ENCODE data around the gene TENT5A. TPM values are rescaled to one million over a fixed set of nuclear protein-coding genes. Genes with fewer than 3 reads are reported as not detected.

The TENT5A gene
- total RNA-seq, 4 donors from 2014 or later, result 5.6 to 42.1 (median 34.2) TPM

DNA sequence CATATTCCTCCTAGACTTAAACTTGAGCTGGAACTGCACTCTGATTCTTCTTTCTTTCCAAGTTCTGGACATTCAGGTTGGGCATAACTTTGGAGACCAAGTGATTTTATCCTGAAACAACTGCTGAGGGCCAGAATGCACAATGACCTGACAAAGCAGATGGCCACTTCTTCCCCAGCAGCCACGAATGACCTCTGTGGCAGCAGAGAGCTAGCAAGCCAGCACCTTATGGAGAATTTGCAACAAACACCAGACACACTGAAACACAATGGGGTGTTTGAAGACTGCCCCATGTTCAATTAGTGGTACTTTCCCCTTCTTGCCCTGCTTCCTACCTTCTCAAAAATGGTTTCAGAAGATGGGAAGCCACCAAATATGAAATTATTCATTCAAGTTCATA is 4.2 kb upstream of the TENT5A start:
- Histone ChIP-seq H3K36me3 (no peaks in the 10 kb centered on the region), H3K27ac (no peak overlapping the region), H3K4me1 (peaks cover 0 to 15% (median 7%) of the 10 kb centered on the region in 4 donors), H3K27me3 (no peaks in the 10 kb centered on the region), H3K4me3 (no peak overlapping the region), H3K9me3 (no peaks in the 10 kb centered on the region)
- DNase-seq, result no peak
- TF ChIP-seq POLR2A (IDR thresholded peaks at IDR 0.05), result no peak
- 62% methylated on average over 1 of the region's 1 CpG; no CpG with 5 or more reads in 1 of the 2 donors for WGBS, 2 donors (ENCODE audit: low coverage in 1 of 2)
- in situ Hi-C loops (cut with MboI; ENCODE audit: low pct_ligation_motif_present in 1 of 4, low pct_unique_long_range_greater_than_20kb in 1 of 4, low sequenced_read_pairs in 3 of 4), result loop anchor here in 1 of 4 donors (25.0 kb wide), 2 partner anchors 1144 to 1619 kb away; no protein-coding TSS in a partner anchor
- intact Hi-C loops (cut with DNase I; ENCODE audit: low total_unique reads), result loop anchor here (10.0 kb wide), 2 partner anchors 1622 to 1652 kb away; partner anchors contain the start of gene BCKDHB

DNA sequence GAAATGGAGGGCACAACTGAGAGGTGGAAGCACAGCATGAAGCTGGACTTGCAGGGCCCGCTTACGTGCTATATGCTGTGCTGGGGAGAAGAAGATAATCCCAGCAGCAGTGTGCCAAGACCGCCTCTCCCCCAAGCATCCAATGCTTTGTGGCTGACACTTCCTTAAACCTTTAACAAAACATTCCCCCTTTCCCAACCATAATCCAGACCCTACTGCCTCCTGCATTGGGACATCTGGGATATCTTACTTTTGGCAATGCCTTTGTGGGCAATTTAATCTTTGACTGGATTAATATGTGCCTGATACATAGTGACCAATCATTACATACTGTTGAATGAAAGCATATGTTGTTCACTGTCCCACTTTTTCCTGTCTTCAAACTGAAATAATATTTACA is 3.1 kb upstream of the TENT5A start:
- no peaks in the 10 kb centered on the region for H3K36me3 ChIP-seq
- TF ChIP-seq POLR2A (IDR thresholded peaks at IDR 0.05), result no peak
- TF ChIP-seq EP300 (IDR thresholded peaks at IDR 0.05; ENCODE audit: low read depth), result no peak
- TF ChIP-seq, protein P1, sequence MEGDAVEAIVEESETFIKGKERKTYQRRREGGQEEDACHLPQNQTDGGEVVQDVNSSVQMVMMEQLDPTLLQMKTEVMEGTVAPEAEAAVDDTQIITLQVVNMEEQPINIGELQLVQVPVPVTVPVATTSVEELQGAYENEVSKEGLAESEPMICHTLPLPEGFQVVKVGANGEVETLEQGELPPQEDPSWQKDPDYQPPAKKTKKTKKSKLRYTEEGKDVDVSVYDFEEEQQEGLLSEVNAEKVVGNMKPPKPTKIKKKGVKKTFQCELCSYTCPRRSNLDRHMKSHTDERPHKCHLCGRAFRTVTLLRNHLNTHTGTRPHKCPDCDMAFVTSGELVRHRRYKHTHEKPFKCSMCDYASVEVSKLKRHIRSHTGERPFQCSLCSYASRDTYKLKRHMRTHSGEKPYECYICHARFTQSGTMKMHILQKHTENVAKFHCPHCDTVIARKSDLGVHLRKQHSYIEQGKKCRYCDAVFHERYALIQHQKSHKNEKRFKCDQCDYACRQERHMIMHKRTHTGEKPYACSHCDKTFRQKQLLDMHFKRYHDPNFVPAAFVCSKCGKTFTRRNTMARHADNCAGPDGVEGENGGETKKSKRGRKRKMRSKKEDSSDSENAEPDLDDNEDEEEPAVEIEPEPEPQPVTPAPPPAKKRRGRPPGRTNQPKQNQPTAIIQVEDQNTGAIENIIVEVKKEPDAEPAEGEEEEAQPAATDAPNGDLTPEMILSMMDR (IDR thresholded peaks at IDR 0.05), result no peak
- TF ChIP-seq POLR2AphosphoS5 (IDR thresholded peaks at IDR 0.05), result no peak
- no peak overlapping the region for H3K4me3 ChIP-seq
- 91 to 94% methylated on average over 3 of the region's 3 CpGs for WGBS, 2 donors (ENCODE audit: low coverage in 1 of 2)
- no peak overlapping the region for H3K27ac ChIP-seq
- H3K27me3 ChIP-seq, result no peaks in the 10 kb centered on the region
- H3K4me1 ChIP-seq, result peaks cover 0 to 15% (median 7%) of the 10 kb centered on the region in 4 donors
- in situ Hi-C loops (cut with MboI; ENCODE audit: low pct_ligation_motif_present in 1 of 4, low pct_unique_long_range_greater_than_20kb in 1 of 4, low sequenced_read_pairs in 3 of 4), result loop anchor here in 1 of 4 donors (25.0 kb wide), 2 partner anchors 1143 to 1618 kb away; no protein-coding TSS in a partner anchor
- H3K9me3 ChIP-seq, result no peaks in the 10 kb centered on the region
- no peak for DNase-seq
- intact Hi-C loops (cut with DNase I; ENCODE audit: low total_unique reads), result loop anchor here (10.0 kb wide), 2 partner anchors 1621 to 1651 kb away; partner anchors contain the start of gene BCKDHB

DNA sequence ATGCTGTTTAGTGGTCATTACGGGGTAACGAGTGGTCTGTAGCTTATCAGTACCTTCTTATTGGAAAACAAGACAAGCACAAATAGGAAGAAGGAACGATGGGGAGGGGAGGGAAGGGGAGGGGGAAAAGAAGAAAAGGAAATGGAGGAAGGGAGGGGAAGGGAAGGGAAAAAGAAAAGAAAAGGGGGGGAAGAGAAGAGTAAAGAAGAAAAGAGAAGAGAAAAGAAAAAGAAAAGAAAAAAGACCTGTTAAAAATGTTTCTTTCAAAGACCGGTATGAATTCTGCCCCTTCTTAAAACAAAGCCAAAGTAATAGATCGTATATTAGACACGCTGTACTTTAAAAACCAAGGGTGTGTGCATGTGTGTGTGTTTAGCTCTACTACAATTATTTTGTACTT is 2.4 kb upstream of the TENT5A start:
- Histone ChIP-seq H3K36me3 (no peaks in the 10 kb centered on the region), H3K27me3 (no peaks in the 10 kb centered on the region), H3K27ac (peak overlapping the region in 2 of 4 donors; percentile 95 to 99), H3K9me3 (no peaks in the 10 kb centered on the region), H3K4me1 (peaks cover 0 to 19% (median 9%) of the 10 kb centered on the region in 4 donors), H3K4me3 (no peak overlapping the region)
- 79 to 86% methylated on average over 6 of the region's 6 CpGs for WGBS, 2 donors (ENCODE audit: low coverage in 1 of 2)
- TF ChIP-seq, protein P1 (IDR thresholded peaks at IDR 0.05), result no peak
- TF ChIP-seq POLR2AphosphoS5 (IDR thresholded peaks at IDR 0.05) (no peak), POLR2A (IDR thresholded peaks at IDR 0.05) (no peak), EP300 (IDR thresholded peaks at IDR 0.05; ENCODE audit: low read depth) (no peak)
- intact Hi-C loops (cut with DNase I; ENCODE audit: low total_unique reads), result loop anchor here (5.0 to 10.0 kb wide), 4 partner anchors 1148 to 1650 kb away; partner anchors contain the start of gene BCKDHB
- no peak for DNase-seq
- in situ Hi-C loops (cut with MboI; ENCODE audit: low pct_ligation_motif_present in 1 of 4, low pct_unique_long_range_greater_than_20kb in 1 of 4, low sequenced_read_pairs in 3 of 4), result loop anchor here in 1 of 4 donors (25.0 kb wide), 2 partner anchors 1143 to 1618 kb away; no protein-coding TSS in a partner anchor

DNA sequence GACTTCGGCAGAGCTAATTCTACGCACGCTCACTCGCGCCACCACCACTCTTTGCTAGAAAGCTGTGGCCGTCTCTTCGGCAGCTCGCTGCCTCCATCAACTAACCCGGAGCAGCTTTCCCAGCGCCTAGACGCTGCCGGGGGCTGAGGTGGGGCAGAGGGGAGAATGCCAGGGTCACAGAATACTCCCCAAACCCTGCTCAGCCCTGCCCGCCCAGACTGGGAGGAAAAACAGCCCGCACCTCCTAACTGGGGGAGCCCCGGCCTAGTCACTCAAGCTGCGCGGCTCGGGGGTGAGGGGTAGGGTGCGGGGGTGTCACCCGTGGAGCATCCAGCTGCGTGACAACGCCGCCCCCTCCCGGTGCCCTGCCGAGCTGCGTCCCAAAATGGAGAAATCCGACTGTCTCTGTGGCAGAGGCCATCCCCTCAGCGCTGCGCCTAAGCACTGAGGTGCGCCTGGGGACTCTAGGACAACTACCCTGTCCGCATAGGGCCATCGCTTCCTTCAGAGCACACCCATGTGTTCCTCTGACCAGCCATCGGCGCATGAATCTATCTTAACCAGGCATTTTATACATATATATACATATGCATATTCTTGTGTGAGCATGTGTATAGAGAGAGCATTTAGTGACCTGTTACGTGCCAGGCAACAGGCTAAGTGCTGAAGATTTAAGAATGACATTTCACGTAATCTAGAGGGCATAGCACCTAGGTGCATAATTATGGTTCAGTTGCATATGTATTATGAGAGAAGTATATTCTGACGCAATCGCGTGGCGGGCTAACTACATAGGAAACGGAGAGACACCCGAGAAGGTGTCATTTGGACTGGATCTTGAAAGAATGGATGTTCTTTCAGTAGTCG is 1.5 kb upstream of the TENT5A start:
- peaks cover 0 to 25% (median 11%) of the 10 kb centered on the region in 4 donors for H3K4me1 ChIP-seq
- H3K4me3 ChIP-seq, result peak overlapping the region; percentile 34 to 94 (median 74)
- peak; percentile 89 for DNase-seq
- no peaks in the 10 kb centered on the region for H3K9me3 ChIP-seq
- intact Hi-C loops (cut with DNase I; ENCODE audit: low total_unique reads), result loop anchor here (5.0 to 10.0 kb wide), 4 partner anchors 1147 to 1649 kb away; partner anchors contain the start of gene BCKDHB
- H3K36me3 ChIP-seq, result no peaks in the 10 kb centered on the region
- peak overlapping the region; percentile 95 to 99 (median 98) for H3K27ac ChIP-seq
- in situ Hi-C loops (cut with MboI; ENCODE audit: low pct_ligation_motif_present in 1 of 4, low pct_unique_long_range_greater_than_20kb in 1 of 4, low sequenced_read_pairs in 3 of 4), result loop anchor here in 1 of 4 donors (25.0 kb wide), 2 partner anchors 1142 to 1617 kb away; no protein-coding TSS in a partner anchor
- TF ChIP-seq, protein P1 (IDR thresholded peaks at IDR 0.05), result peak; percentile 75 to 88 (median 84)
- no peak for TF ChIP-seq POLR2AphosphoS5 (IDR thresholded peaks at IDR 0.05)
- no peaks in the 10 kb centered on the region for H3K27me3 ChIP-seq
- WGBS, 2 donors (ENCODE audit: low coverage in 1 of 2), result 16 to 72% methylated on average over 9 to 43 of the region's 43 CpGs
